ENCODE measurements around the gene CORO2B.

CORO2B gene

DNA sequence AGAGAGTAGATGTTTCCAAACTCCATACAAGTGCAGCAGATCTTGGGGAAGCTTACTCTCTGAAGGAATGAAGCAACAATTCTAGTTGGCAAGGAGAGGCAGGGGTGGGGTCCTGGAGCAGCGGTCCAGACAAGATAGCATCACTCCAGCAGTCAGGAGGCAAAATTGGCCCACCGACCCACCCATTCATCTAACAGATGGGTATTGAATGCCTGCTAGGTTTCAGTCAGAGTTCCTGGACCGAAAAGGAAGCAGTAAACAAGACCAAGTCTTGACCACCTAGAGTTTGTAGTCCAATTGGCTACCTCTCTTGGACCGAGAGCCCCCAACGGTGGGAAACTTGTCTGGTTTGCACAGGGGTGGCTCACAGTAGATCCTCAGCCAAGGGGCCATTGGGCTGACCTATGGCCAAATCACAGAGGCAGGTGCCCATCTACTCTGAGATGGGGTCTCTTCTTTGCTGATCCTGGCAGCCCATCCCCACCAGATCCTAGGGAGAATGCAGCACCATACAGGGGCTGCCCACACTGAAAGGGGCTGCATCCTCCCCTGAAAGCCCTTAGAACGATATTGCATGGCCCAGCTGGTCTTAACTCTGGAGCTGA lies 74.3 kb downstream of the CORO2B start:
- DNase-seq, result no peak

DNA sequence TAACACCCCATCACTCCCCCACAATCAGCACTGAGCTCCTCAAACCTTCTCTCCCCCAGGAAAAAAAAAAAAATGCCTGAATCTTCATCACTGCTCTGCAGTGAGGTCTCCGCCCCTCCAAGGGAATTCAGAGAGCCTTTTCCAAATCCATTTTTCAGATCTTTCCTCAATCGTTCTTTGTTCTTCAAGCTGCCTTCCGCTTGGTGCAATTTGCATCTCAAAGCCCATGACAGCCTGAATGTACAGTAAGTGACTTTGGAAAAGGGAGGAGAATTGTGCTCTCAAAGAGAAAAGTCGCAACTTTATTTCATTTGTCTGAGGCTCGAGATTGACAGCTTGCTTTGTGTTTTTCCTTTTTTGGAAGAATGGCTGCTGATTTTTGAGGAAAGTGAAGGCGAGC lies 75.0 kb downstream of the CORO2B start:
- no peak for DNase-seq

DNA sequence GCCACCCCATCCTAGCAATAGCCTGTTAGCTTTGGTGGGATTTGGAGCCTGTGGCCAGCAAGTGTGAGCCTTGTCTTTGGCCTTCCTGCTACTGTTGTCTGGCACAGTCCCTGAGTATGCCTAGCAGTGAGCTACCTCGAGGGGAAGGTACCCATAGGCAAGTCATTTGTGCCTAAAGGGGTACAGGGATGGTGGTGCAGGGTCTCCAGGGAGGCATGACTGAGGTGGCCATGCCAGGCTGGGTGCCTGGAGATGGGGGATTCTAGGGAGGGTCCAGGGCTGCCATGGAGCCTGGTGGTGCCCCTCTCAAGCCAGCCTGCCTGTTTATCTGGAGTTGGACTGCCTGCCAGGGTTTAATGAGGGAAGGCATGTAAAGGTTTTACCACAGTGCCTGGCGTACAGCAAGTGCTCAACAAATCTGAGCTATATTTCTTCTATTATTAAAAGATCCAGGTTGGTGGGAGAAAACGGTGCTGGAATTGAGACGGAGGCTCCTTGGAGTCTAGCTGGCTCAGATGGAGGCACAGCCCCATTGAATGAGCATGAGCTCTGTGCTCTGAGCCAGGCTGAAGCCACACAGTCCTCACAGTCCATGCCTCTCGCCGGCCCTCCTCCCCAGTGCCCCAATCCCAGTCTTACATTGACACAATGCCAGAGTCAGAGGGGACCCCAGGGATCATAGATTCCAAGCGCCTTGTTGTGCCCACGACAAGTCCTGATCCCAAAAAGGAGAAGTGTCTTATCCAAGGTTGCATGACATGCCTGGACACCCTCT lies 76.2 kb downstream of the CORO2B start:
- no peak for DNase-seq

DNA sequence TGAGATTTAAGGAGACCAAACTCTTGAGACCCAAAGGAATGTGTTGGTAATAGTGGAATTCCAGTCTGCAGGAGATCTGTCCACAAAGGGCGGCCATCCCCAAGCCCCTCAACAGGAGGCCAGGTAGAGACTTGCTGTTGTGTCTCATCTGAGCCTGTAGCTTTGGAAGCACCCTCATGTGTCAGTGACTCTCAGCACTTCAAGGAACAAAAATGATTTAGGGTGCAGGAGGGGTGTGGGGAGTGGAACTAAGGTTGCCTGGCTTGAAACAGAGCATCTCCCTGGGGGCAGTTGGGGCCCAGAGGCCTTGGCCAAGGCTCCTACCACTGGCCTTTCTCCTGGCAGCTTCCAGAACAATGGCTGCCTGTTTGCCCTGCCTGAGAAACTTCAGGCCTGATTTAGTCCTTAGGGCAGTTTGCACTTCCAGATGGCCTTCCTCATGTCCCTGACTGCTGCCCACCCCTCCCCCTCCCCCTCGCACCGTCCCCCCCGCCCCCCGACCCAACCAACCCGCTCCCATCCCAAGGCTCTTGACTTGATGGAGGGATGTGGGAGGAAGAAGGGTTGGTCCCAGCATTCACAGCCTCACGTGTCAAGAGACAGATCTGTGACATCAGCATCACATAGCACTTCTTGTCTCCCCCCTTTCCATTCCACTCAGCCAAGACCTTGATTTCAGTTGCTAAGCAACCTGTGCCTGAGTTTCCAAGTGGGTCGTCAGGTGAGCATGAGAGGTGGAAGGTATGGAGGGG lies 77.1 kb downstream of the CORO2B start:
- DNase-seq, result no peak

DNA sequence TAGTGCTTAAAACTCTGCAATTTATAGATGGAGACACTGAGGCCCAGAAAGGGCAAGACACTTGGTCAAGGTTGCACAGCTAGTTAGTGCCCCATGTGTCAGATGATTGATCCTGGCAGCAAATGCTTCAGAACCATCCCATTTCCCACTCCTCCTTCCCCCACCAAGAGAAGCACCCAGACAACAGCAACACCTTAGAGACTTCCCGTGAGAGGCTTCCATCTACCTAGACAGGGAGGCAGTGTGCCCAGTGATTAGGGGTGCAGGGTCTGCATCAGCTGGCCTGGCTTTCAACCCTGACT lies 77.6 kb downstream of the CORO2B start:
- no peak for DNase-seq

DNA sequence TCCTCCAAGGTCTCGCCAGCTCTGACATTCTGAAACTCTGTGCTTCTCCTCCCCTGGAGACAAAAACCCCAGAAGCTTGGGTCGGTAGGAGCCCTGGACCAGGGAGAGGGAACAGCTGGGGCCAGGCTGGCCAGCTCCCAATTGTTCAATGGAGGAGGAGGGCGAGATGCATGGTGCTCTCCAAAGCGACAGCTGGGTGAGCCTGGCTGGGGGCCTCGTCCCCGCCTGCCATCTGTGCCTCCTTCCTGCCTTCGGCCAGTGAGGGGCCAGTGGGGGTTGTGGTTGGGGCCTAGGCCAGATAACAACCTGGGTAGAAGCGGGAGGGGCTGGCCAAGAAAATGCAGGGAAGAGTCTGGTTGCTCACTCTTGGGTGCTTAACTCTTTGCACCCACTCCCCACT lies 79.4 kb downstream of the CORO2B start:
- no peak for DNase-seq

DNA sequence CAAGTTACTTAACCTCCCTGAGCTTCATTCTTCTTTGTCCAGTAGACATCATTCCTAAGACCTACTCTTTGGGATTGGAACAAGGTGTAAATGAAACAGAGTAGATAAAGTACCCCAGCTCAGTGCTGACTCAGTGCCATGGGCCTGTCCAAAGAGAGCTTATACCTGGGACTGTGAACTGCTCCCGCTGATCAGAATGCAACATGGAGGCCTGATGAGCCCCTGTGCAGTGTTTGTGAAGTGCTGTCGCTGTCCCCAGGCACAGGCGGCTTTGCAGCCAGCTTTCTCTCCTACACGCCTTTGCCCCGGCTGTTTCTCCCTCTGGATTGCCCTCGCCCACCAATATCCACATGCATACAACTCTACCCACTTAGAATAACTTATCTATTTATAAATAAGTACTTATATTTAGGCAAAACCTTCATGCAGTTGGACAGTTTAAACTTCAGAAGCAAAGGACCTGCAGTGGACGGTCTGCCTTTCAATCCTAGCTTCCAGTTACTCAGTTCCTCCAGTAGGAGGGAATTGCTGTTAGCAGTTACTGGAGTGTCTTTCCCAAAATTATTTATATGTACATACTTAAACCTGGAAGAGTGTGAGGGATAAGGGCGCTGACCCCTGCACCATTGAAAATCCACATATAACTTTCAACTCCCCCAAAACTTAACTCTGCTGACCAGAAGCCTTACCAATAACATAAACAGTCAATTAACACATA lies 80.0 kb downstream of the CORO2B start:
- DNase-seq, result no peak

DNA sequence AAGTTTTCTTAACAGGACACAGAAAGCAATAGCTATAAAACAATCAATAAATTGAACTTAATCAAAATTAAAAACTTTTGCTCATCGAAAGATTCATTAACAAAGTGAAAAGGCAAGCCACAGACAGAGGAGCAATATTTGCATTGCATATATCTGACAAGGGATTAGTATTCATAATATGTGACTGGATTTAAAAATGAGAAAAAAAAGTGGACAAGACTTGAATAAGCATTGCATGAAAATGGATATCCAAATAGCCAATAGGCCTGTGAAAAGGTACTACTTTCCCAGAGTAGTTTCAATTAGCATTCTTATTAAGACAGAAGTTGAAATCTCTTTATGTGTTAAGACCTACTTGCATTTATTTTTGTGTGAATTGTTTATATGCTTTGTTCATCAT lies 84.7 kb downstream of the CORO2B start:
- no peak for DNase-seq

DNA sequence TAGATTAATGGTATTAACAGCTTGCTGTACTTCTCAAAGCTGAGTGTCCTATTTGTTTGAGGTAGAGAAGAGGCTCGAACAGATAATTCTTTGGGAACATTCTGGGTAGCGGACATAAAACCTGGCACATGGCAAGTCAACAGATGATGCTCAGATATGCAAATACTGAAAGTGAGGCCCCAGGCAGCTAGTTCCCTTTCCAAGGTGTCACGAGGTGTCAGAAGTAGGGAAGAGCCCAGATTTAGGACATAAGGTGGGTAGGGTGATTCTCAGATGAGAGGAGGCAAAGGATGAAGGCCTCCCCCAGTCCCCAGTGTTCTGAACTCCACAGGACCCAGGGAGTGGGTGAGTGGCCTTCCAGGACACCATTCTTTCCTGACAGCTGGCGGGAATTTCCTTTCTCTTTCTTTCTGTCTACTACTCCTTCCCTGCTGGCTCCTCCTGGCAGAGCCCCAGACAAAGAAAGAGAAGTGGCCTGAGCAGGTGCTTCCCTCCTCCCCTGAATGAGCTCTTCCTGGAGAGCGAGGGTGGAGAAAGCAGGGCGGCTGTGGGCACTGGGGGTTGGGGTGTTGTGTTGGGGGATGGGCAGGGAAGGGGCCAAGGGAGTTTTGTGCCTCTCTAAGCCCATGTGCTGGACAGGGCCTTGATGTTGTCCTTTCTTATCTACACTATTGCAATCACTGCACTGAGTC lies 87.5 kb downstream of the CORO2B start:
- no peak for DNase-seq

DNA sequence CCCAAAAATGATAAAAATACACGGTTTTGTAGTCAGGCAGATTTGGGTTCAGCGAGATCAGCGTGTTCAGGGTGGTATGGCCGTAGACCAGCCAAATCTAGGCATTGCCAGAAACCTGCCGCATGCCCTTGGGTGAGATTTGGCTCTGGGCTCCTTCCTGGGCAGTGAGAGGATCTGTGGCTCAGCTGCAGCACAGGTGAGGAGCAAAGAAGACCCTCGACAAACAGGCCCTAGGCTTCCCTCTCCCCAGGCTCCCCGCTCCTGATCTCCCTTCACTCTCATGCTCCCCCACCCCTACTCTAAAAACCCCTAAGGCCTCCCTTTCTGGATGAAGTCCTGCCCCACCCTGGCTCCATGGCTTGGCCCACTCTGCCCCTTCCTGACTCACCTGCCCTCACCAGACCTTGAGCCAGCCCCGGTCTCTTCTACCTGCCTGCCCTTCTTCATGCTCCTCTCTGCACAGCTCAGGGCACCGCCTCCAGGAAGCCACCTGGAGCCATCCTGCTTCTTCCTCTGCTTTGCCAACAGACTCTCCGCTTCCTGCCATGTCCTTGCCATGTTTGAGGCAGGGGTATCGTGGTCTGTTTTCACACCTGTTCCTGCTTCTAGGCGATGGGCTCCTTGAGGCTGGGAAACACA lies 88.1 kb downstream of the CORO2B start:
- no peak for DNase-seq

DNA sequence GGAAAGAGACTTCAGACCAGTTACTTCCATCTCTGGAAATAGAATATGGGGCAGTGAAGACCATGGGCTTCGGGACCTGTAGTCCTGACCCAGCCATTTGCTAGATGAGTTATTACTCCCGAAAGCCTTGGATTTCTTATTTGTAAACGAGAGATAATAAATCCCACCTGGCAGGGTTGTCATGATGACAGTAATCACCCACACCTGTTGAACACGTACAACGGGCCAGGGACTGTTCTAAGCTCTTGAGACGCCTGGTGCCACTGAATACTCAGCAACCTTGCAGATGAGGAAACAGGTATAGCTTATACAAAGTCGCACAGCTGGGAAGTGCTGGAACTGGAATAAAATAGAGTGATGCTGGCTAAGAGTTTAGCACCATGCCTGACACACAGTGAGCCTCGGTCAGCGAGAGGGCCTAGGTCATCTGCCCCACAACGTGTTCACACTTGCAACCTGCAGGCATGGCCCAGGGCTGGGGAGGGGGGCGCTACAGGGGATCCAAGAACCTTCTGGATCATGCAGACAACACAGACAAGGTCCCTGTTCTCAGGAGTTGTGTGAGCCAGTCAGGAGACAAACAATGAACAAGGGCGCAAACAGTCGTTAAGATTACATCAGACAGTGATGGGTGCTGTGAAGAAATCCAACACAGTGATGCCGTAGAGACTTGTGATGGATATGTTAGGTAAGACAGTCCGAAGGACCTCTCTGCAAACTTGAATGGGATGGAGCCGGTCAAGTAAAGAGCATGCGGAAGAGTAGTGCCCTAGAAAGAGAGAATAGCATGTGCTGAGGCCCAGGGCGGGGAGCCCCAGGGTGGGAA lies 89.2 kb downstream of the CORO2B start:
- DNase-seq, result no peak

DNA sequence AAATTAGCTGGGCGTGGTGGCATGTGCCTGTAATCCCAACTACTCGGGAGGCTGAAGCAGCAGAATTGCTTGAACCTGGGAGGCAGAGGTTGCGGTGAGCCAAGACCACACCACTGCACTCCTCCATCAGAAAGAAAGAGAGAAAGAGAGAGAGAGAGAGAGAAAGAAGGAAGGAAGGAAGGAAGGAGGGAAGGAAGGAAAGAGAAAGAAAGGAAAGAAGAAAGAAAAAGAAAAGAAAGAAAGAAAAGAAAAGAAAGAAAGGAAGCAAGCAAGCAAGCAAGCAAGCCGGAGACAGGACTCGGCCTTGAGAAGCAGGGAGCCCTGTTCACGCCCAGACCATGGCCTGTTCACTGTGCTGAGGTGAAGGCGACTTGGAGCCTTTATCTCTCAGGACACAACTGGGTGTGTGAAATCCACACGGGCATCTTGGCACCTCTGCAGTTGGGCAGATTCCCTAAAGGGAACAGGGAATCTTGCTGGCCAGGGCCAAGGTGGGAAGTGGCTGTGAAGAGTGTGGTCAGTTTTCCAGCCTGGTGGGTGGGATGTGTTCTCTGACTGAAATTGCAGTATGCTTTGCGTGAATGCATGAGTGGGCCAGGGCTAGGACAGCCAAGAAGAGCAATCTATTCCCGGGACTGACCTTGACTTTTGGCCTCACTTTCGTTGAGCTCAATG lies 90.3 kb downstream of the CORO2B start:
- no peak for DNase-seq

DNA sequence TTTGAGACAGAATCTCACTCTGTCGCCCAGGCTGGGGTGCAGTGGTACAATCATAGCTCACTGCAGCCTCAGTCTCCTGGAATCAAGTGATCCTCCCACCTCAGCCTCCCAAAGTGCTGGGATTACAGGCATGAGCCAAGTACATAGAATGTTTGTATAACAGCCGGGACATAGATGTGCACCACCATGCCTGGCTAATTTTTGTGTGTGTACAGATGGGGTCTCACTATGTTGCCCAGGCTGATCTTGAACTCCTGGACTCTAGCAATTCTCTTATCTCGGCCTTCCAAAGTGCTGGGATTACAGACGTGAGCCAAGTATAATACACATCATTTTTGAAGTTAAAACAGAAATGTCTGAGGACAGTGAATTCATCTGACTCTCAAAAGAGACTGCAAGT lies 93.5 kb downstream of the CORO2B start:
- DNase-seq, result no peak

DNA sequence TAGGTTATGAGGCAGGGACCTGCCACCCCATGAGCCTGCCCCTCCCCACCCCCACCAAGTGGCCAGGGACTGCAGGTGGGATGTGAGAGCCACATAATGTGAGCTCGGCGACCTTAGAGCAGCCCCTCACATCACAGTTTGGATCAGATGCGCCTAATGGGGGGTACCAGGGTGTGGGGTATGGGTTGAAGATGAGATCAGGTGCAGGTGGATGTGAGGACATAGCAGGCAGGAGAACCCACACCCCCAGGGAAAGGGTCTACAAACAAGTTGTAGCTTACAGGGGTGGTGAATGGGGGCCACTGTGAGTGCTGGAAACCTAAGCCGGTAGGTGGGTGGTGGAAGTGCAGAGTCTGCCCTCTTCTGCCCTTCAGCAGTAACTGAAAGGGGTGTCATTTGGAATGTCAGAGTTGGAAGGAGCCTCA lies 94.0 kb downstream of the CORO2B start:
- DNase-seq, result no peak

DNA sequence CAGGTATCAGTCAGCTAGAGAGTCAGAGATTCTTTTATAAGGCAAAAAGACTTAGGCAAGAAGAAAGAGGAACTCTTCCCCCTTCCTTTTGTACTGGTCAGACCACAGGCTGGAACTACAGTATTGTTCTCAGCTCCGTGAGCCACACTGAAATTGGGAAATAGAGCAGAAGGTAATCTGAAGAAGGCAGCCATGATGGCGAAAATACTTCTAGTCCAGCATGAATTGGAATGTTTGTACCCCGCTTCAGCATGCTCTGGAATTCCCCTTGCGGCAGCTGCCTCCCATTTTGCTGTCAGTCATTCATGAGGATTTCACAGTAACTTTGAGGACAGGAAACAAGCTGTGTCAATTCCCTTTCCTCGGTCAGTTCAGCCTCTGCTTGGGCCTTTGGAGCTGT lies 96.2 kb downstream of the CORO2B start:
- no peak for DNase-seq

DNA sequence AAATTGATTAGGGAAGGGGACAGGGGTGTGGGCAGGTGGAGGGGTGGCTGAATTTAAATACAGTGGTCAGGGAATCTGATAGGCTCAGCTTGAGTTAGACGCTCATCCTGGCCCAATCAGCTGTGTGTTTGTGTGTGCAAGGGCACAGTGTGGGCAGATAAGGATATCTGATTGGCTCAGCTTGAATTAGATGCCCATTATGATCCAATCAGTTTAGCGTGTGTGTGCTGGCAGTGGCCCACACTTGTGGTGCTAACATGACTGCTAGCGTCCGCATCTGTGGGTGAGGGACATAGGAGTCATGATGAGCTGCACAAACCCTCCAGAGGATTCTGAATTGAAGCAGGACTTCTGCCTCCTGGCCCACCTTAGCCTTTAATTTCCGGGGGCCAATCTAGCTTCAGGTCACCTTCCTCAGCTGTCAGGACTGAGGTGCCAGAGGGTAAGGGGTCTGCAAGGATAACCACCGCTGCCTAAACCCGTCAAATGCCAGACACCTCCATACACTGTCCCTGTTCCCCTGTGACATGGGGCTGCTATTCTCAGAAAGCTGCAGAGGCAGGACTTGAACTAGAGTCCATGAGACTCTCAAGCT lies 97.3 kb downstream of the CORO2B start:
- DNase-seq, result no peak

DNA sequence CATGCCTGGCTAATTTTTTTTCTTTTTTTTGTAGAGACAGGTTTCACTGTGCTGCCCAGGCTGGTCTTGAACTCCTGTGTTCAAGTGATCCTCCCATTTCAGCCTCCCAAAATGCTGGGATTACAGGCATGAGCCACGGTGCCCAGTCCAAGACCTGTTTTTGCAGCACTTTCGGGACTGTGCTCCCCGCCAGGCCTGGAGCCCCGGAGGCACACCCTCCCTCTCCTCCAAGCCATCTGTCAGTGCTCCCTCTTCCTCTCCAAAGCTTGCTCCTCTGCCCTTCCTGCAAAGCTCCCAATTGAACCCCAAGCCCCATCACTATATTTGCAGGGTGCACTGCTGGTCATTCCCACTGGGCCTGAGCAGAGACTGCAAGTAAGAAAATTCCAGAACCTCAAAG lies 98.1 kb downstream of the CORO2B start:
- DNase-seq, result no peak

DNA sequence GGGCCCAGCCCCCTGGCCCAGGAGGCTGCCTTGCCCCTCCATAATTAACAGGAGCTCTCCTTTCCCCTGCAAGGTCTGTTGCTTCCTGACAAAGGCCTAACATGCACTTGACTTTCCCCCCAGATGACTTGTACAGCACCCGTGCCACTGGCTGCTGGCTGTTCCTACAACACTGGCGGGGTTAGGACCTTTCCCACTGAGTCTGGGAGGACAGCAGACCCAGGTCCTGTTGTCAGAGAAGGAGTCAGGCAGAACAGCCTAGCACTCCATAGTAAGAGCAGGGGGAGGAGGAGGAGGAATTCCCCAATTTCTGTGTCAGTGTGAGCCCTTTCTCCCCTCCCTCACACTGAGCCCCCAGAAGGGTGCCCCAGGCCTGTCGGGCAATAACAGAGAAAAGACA lies 99.2 kb downstream of the CORO2B start:
- no peak for DNase-seq

DNA sequence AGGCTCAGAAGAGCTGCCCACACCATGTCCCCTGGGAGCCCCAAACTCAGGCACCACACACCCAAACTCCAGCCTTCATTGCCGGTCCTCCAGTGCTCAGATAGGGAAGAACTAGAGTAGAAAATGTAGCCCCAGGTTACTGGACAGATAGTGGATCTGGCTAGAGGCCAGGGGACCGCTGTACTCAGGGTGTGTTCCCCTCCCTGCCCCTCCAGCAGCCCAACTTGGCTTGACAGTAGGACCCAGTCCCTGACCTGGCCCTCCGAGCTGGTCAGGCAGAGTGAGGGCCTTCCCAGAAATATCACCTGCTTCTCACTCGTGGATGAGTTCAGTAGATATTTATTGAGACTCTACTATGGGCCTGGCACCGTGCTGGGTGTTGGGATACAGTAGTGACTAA lies 100.0 kb downstream of the CORO2B start:
- no peak for DNase-seq

DNA sequence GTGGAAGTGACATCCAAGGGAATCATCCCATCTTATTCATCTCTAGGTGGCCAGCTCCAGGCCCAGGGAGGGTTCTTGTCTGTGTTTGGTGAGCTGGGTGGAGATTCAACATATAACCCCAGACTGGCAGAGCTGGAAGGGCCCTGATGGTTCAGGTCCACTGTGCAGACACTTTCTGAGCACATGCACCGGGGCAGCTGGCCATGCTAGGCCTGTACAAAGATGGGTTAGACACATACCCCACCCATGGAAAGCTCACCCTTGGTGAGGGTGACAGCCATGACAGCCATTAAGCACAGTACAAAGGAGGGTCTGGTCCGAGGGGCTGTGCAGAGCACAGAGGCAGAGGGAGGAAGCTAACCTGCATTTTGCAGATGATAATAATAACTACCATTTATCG lies 100.4 kb downstream of the CORO2B start:
- no peak for DNase-seq

DNA sequence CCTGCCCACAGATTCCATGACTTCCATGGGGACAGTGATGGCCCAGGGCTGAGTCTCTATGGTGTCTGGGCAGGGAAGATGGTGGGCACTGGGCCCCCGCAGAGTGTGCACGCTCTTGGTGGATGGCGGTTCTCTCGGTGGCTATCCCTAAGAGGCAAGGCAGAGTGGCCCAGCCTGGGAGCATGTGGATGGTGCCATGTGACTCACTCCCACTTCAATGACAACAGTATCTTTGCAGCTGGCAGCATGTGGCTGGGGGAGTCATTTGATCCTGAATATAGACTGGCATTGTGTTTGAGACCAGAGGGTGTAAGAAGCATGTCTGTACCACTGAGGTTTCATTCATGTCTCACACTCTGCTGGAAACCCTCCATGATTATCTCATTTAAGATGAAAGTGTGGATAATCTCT lies 101.2 kb downstream of the CORO2B start:
- no peak for DNase-seq
